Activated T-helper 1 cell treated with anti-CD3 and anti-CD28 coated beads, Interleukin-12 subunit alpha, Interleukin-12 subunit beta, Interleukin-2, Interleukin-4 antibody, amounts not matched to agents 30 ng/mL and 10 ng/mL and 1 ng/mL, durations not matched to agents 14 hours and 24 hours and 36 hours (primary cell): ENCODE data around the gene CFAP100. TPM values are rescaled to one million over a fixed set of nuclear protein-coding genes. Genes with fewer than 3 reads are reported as not detected.

ENCODE experiments used
- DNase-seq: peaks from one replicate; pipeline ENCODE4 v3.0.0; 2021; ENCODE audit warnings: low spot score
- H3K27ac Mint-ChIP-seq: one replicate; pipeline ENCODE4 v1.8.0; 2021; ENCODE audit warnings: mild to moderate bottlenecking, mixed read lengths
- H3K27me3 Mint-ChIP-seq: one replicate; pipeline ENCODE4 v1.8.0; 2022; ENCODE audit warnings: mild to moderate bottlenecking, moderate library complexity, mixed read lengths; ENCODE audit not compliant: insufficient read depth
- H3K36me3 Mint-ChIP-seq: one replicate; pipeline ENCODE4 v1.8.0; 2021; ENCODE audit warnings: low read depth, mixed read lengths
- H3K4me1 Mint-ChIP-seq: one replicate; pipeline ENCODE4 v1.8.0; 2021; ENCODE audit warnings: low read depth, mixed read lengths
- H3K4me3 Mint-ChIP-seq: one replicate; pipeline ENCODE4 v1.8.0; 2021; ENCODE audit warnings: mild to moderate bottlenecking, moderate library complexity, mixed read lengths
- H3K9me3 Mint-ChIP-seq: one replicate; pipeline ENCODE4 v1.8.0; 2021; ENCODE audit warnings: mixed read lengths
- intact Hi-C: fragments of 100-400 bp; cut with micrococcal nuclease; formaldehyde crosslinking; loops from one replicate; pipeline ENCODE4 v1.15.1; 2024
- total RNA-seq: library from RNA; stranded (reverse); gene quantifications from 2 replicates; pipeline ENCODE4 v1.2.3, GENCODE V29; 2022

The CFAP100 gene
- not detected in 2 replicates for total RNA-seq

GRCh38 chr3:126394179-126394976 is at the start of gene CFAP100:
TSS of gene CFAP100 (plus strand) at chr3:126394909. CDS start at chr3:126396001, 1,092 bp downstream.
- no peaks in the 10 kb centered on the region for H3K36me3 Mint-ChIP-seq
- H3K4me1 Mint-ChIP-seq = peaks cover 5% of the 10 kb centered on the region
- H3K27me3 Mint-ChIP-seq = peaks cover 32% of the 10 kb centered on the region
- no peak within 1 kb of the TSS for H3K27ac Mint-ChIP-seq
- no peak for DNase-seq
- H3K9me3 Mint-ChIP-seq = no peaks in the 10 kb centered on the region
- intact Hi-C loops = no loop called here
- no peak within 1 kb of the TSS for H3K4me3 Mint-ChIP-seq

GRCh38 chr3:126345231-126345630 is 49.5 kb upstream of the CFAP100 start:
- Mint-ChIP-seq H3K4me3 (no peak overlapping the region), H3K9me3 (no peaks in the 10 kb centered on the region), H3K27ac (no peak overlapping the region), H3K36me3 (no peaks in the 10 kb centered on the region), H3K27me3 (no peaks in the 10 kb centered on the region), H3K4me1 (no peaks in the 10 kb centered on the region)
- intact Hi-C loops = no loop called here
- no peak for DNase-seq

- H3K36me3 Mint-ChIP-seq = no peaks in the 10 kb centered on the region
- DNase-seq = no peak
- H3K4me3 Mint-ChIP-seq = no peak overlapping the region
- H3K27me3 Mint-ChIP-seq = no peaks in the 10 kb centered on the region
- H3K9me3 Mint-ChIP-seq = no peaks in the 10 kb centered on the region
- no peak overlapping the region for H3K27ac Mint-ChIP-seq
- intact Hi-C loops = no loop called here
- H3K4me1 Mint-ChIP-seq = no peaks in the 10 kb centered on the region
Observed at GRCh38 chr3:126345641-126346460, 48.9 kb upstream of the CFAP100 start.

- Mint-ChIP-seq H3K9me3 (no peaks in the 10 kb centered on the region), H3K4me3 (no peak overlapping the region), H3K4me1 (no peaks in the 10 kb centered on the region), H3K27me3 (no peaks in the 10 kb centered on the region), H3K36me3 (no peaks in the 10 kb centered on the region), H3K27ac (no peak overlapping the region)
- intact Hi-C loops = no loop called here
- DNase-seq = no peak
Observed at GRCh38 chr3:126346466-126346865, 48.2 kb upstream of the CFAP100 start.

GRCh38 chr3:126347543-126348161 is 47.1 kb upstream of the CFAP100 start:
- Mint-ChIP-seq H3K36me3 (no peaks in the 10 kb centered on the region), H3K9me3 (no peaks in the 10 kb centered on the region), H3K4me3 (no peak overlapping the region), H3K27me3 (no peaks in the 10 kb centered on the region), H3K4me1 (no peaks in the 10 kb centered on the region), H3K27ac (no peak overlapping the region)
- intact Hi-C loops = no loop called here
- no peak for DNase-seq

- H3K27ac Mint-ChIP-seq = no peak overlapping the region
- H3K4me3 Mint-ChIP-seq = no peak overlapping the region
- intact Hi-C loops = no loop called here
- no peaks in the 10 kb centered on the region for H3K4me1 Mint-ChIP-seq
- no peaks in the 10 kb centered on the region for H3K27me3 Mint-ChIP-seq
- H3K36me3 Mint-ChIP-seq = no peaks in the 10 kb centered on the region
- no peaks in the 10 kb centered on the region for H3K9me3 Mint-ChIP-seq
- no peak for DNase-seq
Observed at GRCh38 chr3:126348308-126348920, 46.3 kb upstream of the CFAP100 start.

- no peak overlapping the region for H3K27ac Mint-ChIP-seq
- DNase-seq = no peak
- no peak overlapping the region for H3K4me3 Mint-ChIP-seq
Observed at GRCh38 chr3:126349071-126349470, 45.6 kb upstream of the CFAP100 start.

GRCh38 chr3:126349611-126350501 is 44.9 kb upstream of the CFAP100 start:
- intact Hi-C loops = no loop called here
- Mint-ChIP-seq H3K27me3 (peaks cover 4% of the 10 kb centered on the region), H3K9me3 (no peaks in the 10 kb centered on the region), H3K4me1 (no peaks in the 10 kb centered on the region), H3K4me3 (no peak overlapping the region), H3K27ac (no peak overlapping the region), H3K36me3 (no peaks in the 10 kb centered on the region)
- DNase-seq = no peak

More at GRCh38 chr3:126349071-126349470, 45.6 kb upstream of the CFAP100 start:
- Mint-ChIP-seq H3K36me3 (no peaks in the 10 kb centered on the region), H3K4me1 (no peaks in the 10 kb centered on the region), H3K27me3 (no peaks in the 10 kb centered on the region), H3K9me3 (no peaks in the 10 kb centered on the region)
- intact Hi-C loops = no loop called here

- DNase-seq = no peak
- Mint-ChIP-seq H3K9me3 (no peaks in the 10 kb centered on the region), H3K27ac (no peak overlapping the region), H3K36me3 (peaks cover 1% of the 10 kb centered on the region), H3K27me3 (peaks cover 11% of the 10 kb centered on the region), H3K4me1 (no peaks in the 10 kb centered on the region), H3K4me3 (no peak overlapping the region)
- intact Hi-C loops = no loop called here
Observed at GRCh38 chr3:126350502-126351085, 44.1 kb upstream of the CFAP100 start.

GRCh38 chr3:126351086-126351770 is 43.5 kb upstream of the CFAP100 start:
- H3K27me3 Mint-ChIP-seq = peaks cover 14% of the 10 kb centered on the region

GRCh38 chr3:126351771-126352475 is 42.8 kb upstream of the CFAP100 start:
- Mint-ChIP-seq H3K9me3 (no peaks in the 10 kb centered on the region), H3K4me1 (no peaks in the 10 kb centered on the region), H3K36me3 (peaks cover 1% of the 10 kb centered on the region), H3K27me3 (peaks cover 17% of the 10 kb centered on the region), H3K4me3 (no peak overlapping the region), H3K27ac (no peak overlapping the region)
- intact Hi-C loops = no loop called here
- DNase-seq = no peak

More at GRCh38 chr3:126351086-126351770, 43.5 kb upstream of the CFAP100 start:
- Mint-ChIP-seq H3K27ac (no peak overlapping the region), H3K36me3 (peaks cover 1% of the 10 kb centered on the region), H3K9me3 (no peaks in the 10 kb centered on the region), H3K4me1 (no peaks in the 10 kb centered on the region), H3K4me3 (no peak overlapping the region)
- DNase-seq = no peak
- intact Hi-C loops = no loop called here
